Measurements from ENCODE around the gene ITLN1.

- TF ChIP-seq CTCF (IDR thresholded peaks at IDR 0.05) (no peak), POLR2A (IDR thresholded peaks at IDR 0.05) (no peak), EP300 (IDR thresholded peaks at IDR 0.05) (no peak)
These were observed 34.4 kb downstream of the ITLN1 start for GRCh38 chr1:160850541-160850940.

Measured in ovary (tissue), 3 donors.